Epithelial cell of esophagus (primary cell): ENCODE data around the gene GSTO2.

Source experiments
- DNase-seq: peaks from one replicate; pipeline ENCODE4 v3.0.0; 2010; ENCODE audit warnings: low read depth
- H3K4me3 ChIP-seq: 2 replicates; pipeline ENCODE4 v1.5.1; 2011; ENCODE audit warnings: mild to moderate bottlenecking, low read length, control low read depth
- CTCF ChIP-seq: IDR thresholded peaks from 2 replicates; pipeline ENCODE4 v1.5.1; 2011; ENCODE audit warnings: low read depth, mild to moderate bottlenecking, low read length, control low read depth, inconsistent platforms; ENCODE audit not compliant: insufficient read depth; ENCODE audit errors: missing control alignments

GSTO2 gene

GRCh38 chr10:104268713-104269645, at the start of gene GSTO2:
GSTO2 (plus strand) TSS chr10:104269184; CDS start chr10:104274916, 5,732 bp downstream.
- DNase-seq = peak; percentile 100
- H3K4me3 ChIP-seq = peak within 1 kb of the TSS; percentile 94
- TF ChIP-seq CTCF = no peak

GRCh38 chr10:104220522-104220921, 48.5 kb upstream of the GSTO2 start:
- no peak for TF ChIP-seq CTCF
- H3K4me3 ChIP-seq = no peak overlapping the region
- no peak for DNase-seq

- no peak for TF ChIP-seq CTCF
- no peak for DNase-seq
- H3K4me3 ChIP-seq = no peak overlapping the region
Observed at GRCh38 chr10:104223304-104223703, 45.7 kb upstream of the GSTO2 start.

GRCh38 chr10:104230490-104230889, 38.5 kb upstream of the GSTO2 start:
- H3K4me3 ChIP-seq = no peak overlapping the region
- no peak for DNase-seq
- no peak for TF ChIP-seq CTCF

GRCh38 chr10:104231784-104232612, 37.0 kb upstream of the GSTO2 start, which contains the start of gene CFAP43:
CFAP43 (minus strand) TSS chr10:104232364; CDS start chr10:104232246, 118 bp downstream.
- no peak for TF ChIP-seq CTCF
- peak; percentile 98 for DNase-seq
- peak within 1 kb of the TSS; percentile 57 for H3K4me3 ChIP-seq

GRCh38 chr10:104232613-104233102, 36.3 kb upstream of the GSTO2 start:
- DNase-seq = no peak
- no peak for TF ChIP-seq CTCF
- peak overlapping the region; percentile 57 for H3K4me3 ChIP-seq
